ENCODE data around the gene KRT7. TPM values are rescaled to one million over a fixed set of nuclear protein-coding genes. Genes with fewer than 3 reads are reported as not detected.

Gene KRT7
- total RNA-seq (2021) = 3,783 and 4,555 TPM in 2 replicates
- Bru-seq, nascent RNA = percentile 99 among the genes with signal in this experiment
- percentile 100 among the genes with signal in this experiment for BruChase-seq, experiment 1, labeled RNA remaining after a 2-hour chase
- BruChase-seq, experiment 2, labeled RNA remaining after a 6-hour chase = percentile 99 among the genes with signal in this experiment
- long read RNA-seq, transcript KRT7-201 (9 exons, 1,754 nt) = major isoform, 4,444 of 5,024 reads
- long read RNA-seq, transcript KRT7-208 (2 exons, 629 nt) = minor isoform, 12 of 5,024 reads
- long read RNA-seq, partial matches to known transcripts = 233 of 5,024 reads
- long read RNA-seq, other reads (novel, unspliced or antisense) = 335 of 5,024 reads

- CTCF ChIA-PET = interaction anchor here (0.9 to 1.2 kb wide), 2 partner anchors 46 to 78 kb away, joined by 3 to 4 read pairs; no protein-coding TSS in a partner anchor
- Histone ChIP-seq H3K27ac (peak within 1 kb of the TSS; percentile 97), H3K4me2 (peak within 1 kb of the TSS; percentile 99), H4K20me1 (ENCODE audit: insufficient read depth) (peaks cover 44% of the 10 kb centered on the region), H3K4me1 (replicated peaks; ENCODE audit: insufficient read depth) (peaks cover 67% of the 10 kb centered on the region), H3K4me3 (peak within 1 kb of the TSS; percentile 96), H3K79me2 (ENCODE audit: low read depth) (peaks cover 65% of the 10 kb centered on the region), H3F3A (ENCODE audit: insufficient read depth, low read depth) (peaks cover 81% of the 10 kb centered on the region), H3K36me3 (ENCODE audit: low read depth) (peaks cover 37% of the 10 kb centered on the region), H2AFZ (no peak within 1 kb of the TSS), H3K9me3 (ENCODE audit: insufficient read depth, low read depth) (no peaks in the 10 kb centered on the region), H3K9me2 (ENCODE audit: insufficient read depth) (no peaks in the 10 kb centered on the region), H3K27me3 (ENCODE audit: insufficient read depth, low read depth) (no peaks in the 10 kb centered on the region)
- DNase-seq = peak; percentile 75 to 95
- POLR2A ChIA-PET (ENCODE audit: unreplicated experiment) = interaction anchor here (0.5 to 3.2 kb wide), 16 partner anchors 8 to 815 kb away, joined by 3 to 34 read pairs (median 4); no protein-coding TSS in a partner anchor
- intact Hi-C loops (cut with micrococcal nuclease; ENCODE audit: unreplicated experiment) = loop anchor here (2.0 to 5.0 kb wide), 3 partner anchors 76 to 714 kb away; partner anchors contain the start of gene KRT18
- no TSS peak for BruUV-seq (replicated peaks)
- TF ChIP-seq CTCF (conservative IDR thresholded peaks at IDR 0.05) = no peak; the same call in 1 of the 2 replicates
- no peak for TF ChIP-seq EZH2 (IDR thresholded peaks at IDR 0.05; ENCODE audit: low read depth)
Measured at GRCh38 chr12:52232674-52233461, at the start of gene KRT7. TSS of gene KRT7 (plus strand) at chr12:52233243. CDS start at chr12:52233297, 54 bp downstream.

GRCh38 chr12:52183544-52183910 is 49.5 kb upstream of the KRT7 start:
- Histone ChIP-seq H4K20me1 (ENCODE audit: insufficient read depth) (no peaks in the 10 kb centered on the region), H3K9me3 (ENCODE audit: insufficient read depth, low read depth) (no peaks in the 10 kb centered on the region), H3K4me2 (no peak overlapping the region), H3K27ac (no peak overlapping the region), H3K79me2 (ENCODE audit: low read depth) (peaks cover 47% of the 10 kb centered on the region), H3K27me3 (ENCODE audit: insufficient read depth, low read depth) (no peaks in the 10 kb centered on the region), H3K9me2 (ENCODE audit: insufficient read depth) (no peaks in the 10 kb centered on the region), H3K4me3 (no peak overlapping the region), H3K36me3 (ENCODE audit: low read depth) (peaks cover 25% of the 10 kb centered on the region), H3K4me1 (replicated peaks; ENCODE audit: insufficient read depth) (peaks cover 37% of the 10 kb centered on the region), H2AFZ (no peak overlapping the region), H3F3A (ENCODE audit: insufficient read depth, low read depth) (peaks cover 40% of the 10 kb centered on the region)
- ChIA-PET CTCF (no interaction called here), POLR2A (ENCODE audit: unreplicated experiment) (no interaction called here)
- TF ChIP-seq CTCF (conservative IDR thresholded peaks at IDR 0.05) = no peak
- DNase-seq = no peak
- BruUV-seq (replicated peaks) = no TSS peak
- intact Hi-C loops (cut with micrococcal nuclease; ENCODE audit: unreplicated experiment) = no loop called here

GRCh38 chr12:52183971-52184370 is 49.1 kb upstream of the KRT7 start:
- TF ChIP-seq CTCF (conservative IDR thresholded peaks at IDR 0.05) (no peak), EZH2 (IDR thresholded peaks at IDR 0.05; ENCODE audit: low read depth) (no peak)
- H3K9me2 ChIP-seq (ENCODE audit: insufficient read depth) = no peaks in the 10 kb centered on the region
- peaks cover 42% of the 10 kb centered on the region for H3K4me1 ChIP-seq (replicated peaks; ENCODE audit: insufficient read depth)
- peaks cover 25% of the 10 kb centered on the region for H3K36me3 ChIP-seq (ENCODE audit: low read depth)
- no peak for DNase-seq
- no TSS peak for BruUV-seq (replicated peaks)
- no peak overlapping the region for H3K27ac ChIP-seq
- H4K20me1 ChIP-seq (ENCODE audit: insufficient read depth) = no peaks in the 10 kb centered on the region
- intact Hi-C loops (cut with micrococcal nuclease; ENCODE audit: unreplicated experiment) = no loop called here
- no peak overlapping the region for H3K4me3 ChIP-seq
- H3K4me2 ChIP-seq = no peak overlapping the region
- ChIA-PET POLR2A (ENCODE audit: unreplicated experiment) (no interaction called here), CTCF (no interaction called here)
- peaks cover 52% of the 10 kb centered on the region for H3K79me2 ChIP-seq (ENCODE audit: low read depth)
- peaks cover 43% of the 10 kb centered on the region for H3F3A ChIP-seq (ENCODE audit: insufficient read depth, low read depth)
- H3K27me3 ChIP-seq (ENCODE audit: insufficient read depth, low read depth) = no peaks in the 10 kb centered on the region
- H2AFZ ChIP-seq = no peak overlapping the region
- no peaks in the 10 kb centered on the region for H3K9me3 ChIP-seq (ENCODE audit: insufficient read depth, low read depth)
